Measurements from ENCODE around the gene MFSD2B. TPM values are rescaled to one million over a fixed set of nuclear protein-coding genes. Genes with fewer than 3 reads are reported as not detected.
"Not testable (repeated sequence)": the region's sequence is repeated elsewhere in the genome, so short reads cannot be mapped to it uniquely, and the experiment has no call there.

Gene MFSD2B
- total RNA-seq, 1 donor from 2014 or later = 0.34 TPM

DNA sequence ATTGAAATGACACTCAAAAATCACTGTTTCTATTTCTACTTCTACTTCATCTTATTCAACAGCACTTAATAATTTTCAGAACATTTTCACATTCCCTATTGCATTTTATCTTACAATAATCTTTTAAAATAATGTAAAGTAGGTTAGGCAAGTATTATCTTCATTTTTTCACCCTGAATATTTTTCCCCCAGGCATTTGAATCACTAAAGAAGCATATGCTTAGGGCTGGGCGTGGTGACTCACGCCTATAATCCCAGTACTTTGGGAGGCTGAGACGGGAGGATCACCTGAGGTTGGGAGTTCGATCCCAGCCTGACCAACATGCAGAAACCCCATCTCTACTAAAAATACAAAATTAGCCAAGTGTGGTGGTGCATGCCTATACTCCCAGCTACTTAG lies 30.6 kb downstream of the MFSD2B start:
- FAIRE-seq = no peak
- H3K4me3 ChIP-seq (ENCODE audit: insufficient read depth, low read depth, low read length) = no peak overlapping the region

DNA sequence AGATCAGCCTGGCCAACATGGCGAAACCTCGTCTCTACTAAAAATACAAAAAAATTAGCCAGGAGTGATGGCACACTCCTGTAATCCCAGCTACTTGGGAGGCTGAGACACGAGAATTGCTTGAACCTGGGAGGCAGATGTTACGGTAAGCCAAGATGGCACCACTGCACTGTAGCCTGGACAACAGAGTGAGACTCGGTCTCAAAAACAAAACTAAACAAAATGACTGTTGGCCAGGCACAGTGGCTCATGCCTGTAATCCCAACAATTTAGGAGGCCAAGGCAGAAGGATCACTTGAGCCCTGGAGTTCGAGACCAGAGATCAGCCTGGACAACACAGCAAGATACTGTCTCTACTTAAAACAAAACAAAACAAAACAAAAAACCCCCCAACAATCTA lies 33.2 kb downstream of the MFSD2B start:
- H4K20me1 ChIP-seq (ENCODE audit: insufficient read depth, low read length); H3K4me3 ChIP-seq (ENCODE audit: insufficient read depth, low read depth, low read length); H3K4me2 ChIP-seq (ENCODE audit: low read length); H3K4me1 Mint-ChIP-seq (ENCODE audit: low read depth, unreplicated experiment); H3K36me3 Mint-ChIP-seq (ENCODE audit: low read depth, unreplicated experiment); H3K4me1 ChIP-seq (ENCODE audit: insufficient read depth, low read length); H3K9me3 Mint-ChIP-seq (ENCODE audit: unreplicated experiment); H3K27ac Mint-ChIP-seq (ENCODE audit: unreplicated experiment); H3K4me3 Mint-ChIP-seq (ENCODE audit: unreplicated experiment); H3K9ac ChIP-seq (ENCODE audit: low read length); H3K27ac ChIP-seq (ENCODE audit: low read depth, low read length); FAIRE-seq; H3K27me3 Mint-ChIP-seq (ENCODE audit: low read depth, unreplicated experiment); H2AFZ ChIP-seq (ENCODE audit: low read depth, low read length); H3K9me3 ChIP-seq (ENCODE audit: insufficient read depth, low read depth, low read length); DNase-seq (ENCODE audit: low read depth); H3K27me3 ChIP-seq (ENCODE audit: insufficient read depth, low read length): not testable (repeated sequence)
- Histone ChIP-seq H3K36me3 (ENCODE audit: insufficient read depth, low read length) (peaks cover 10% of the 10 kb centered on the region), H3K79me2 (ENCODE audit: insufficient read depth, low read length) (peaks cover 38% of the 10 kb centered on the region)

More for the DNA sequence above, 30.6 kb downstream of the MFSD2B start:
- Histone ChIP-seq H3K36me3 (ENCODE audit: insufficient read depth, low read length) (peaks cover 10% of the 10 kb centered on the region), H4K20me1 (ENCODE audit: insufficient read depth, low read length) (peaks cover 11% of the 10 kb centered on the region), H3K79me2 (ENCODE audit: insufficient read depth, low read length) (peaks cover 37% of the 10 kb centered on the region), H3K27ac (ENCODE audit: low read depth, low read length) (no peak overlapping the region), H3K9me3 (ENCODE audit: insufficient read depth, low read depth, low read length) (no peaks in the 10 kb centered on the region), H3K4me1 (ENCODE audit: insufficient read depth, low read length) (no peaks in the 10 kb centered on the region), H3K27me3 (ENCODE audit: insufficient read depth, low read length) (no peaks in the 10 kb centered on the region), H3K9ac (ENCODE audit: low read length) (no peak overlapping the region), H3K4me2 (ENCODE audit: low read length) (no peak overlapping the region), H2AFZ (ENCODE audit: low read depth, low read length) (no peak overlapping the region)
- no peak for DNase-seq (ENCODE audit: low read depth)
- H3K9me3 Mint-ChIP-seq (ENCODE audit: unreplicated experiment) = no peaks in the 10 kb centered on the region
- TF ChIP-seq EZH2 (IDR thresholded peaks at IDR 0.05; ENCODE audit: insufficient read depth, low read length) = no peak
- TF ChIP-seq, protein P1, sequence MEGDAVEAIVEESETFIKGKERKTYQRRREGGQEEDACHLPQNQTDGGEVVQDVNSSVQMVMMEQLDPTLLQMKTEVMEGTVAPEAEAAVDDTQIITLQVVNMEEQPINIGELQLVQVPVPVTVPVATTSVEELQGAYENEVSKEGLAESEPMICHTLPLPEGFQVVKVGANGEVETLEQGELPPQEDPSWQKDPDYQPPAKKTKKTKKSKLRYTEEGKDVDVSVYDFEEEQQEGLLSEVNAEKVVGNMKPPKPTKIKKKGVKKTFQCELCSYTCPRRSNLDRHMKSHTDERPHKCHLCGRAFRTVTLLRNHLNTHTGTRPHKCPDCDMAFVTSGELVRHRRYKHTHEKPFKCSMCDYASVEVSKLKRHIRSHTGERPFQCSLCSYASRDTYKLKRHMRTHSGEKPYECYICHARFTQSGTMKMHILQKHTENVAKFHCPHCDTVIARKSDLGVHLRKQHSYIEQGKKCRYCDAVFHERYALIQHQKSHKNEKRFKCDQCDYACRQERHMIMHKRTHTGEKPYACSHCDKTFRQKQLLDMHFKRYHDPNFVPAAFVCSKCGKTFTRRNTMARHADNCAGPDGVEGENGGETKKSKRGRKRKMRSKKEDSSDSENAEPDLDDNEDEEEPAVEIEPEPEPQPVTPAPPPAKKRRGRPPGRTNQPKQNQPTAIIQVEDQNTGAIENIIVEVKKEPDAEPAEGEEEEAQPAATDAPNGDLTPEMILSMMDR (IDR thresholded peaks at IDR 0.05; ENCODE audit: insufficient read depth, low read depth, low read length) = no peak
- no peak overlapping the region for H3K27ac Mint-ChIP-seq (ENCODE audit: unreplicated experiment)
- no peaks in the 10 kb centered on the region for H3K27me3 Mint-ChIP-seq (ENCODE audit: low read depth, unreplicated experiment)
- H3K4me3 Mint-ChIP-seq (ENCODE audit: unreplicated experiment) = no peak overlapping the region
- no peaks in the 10 kb centered on the region for H3K36me3 Mint-ChIP-seq (ENCODE audit: low read depth, unreplicated experiment)
- no peaks in the 10 kb centered on the region for H3K4me1 Mint-ChIP-seq (ENCODE audit: low read depth, unreplicated experiment)

DNA sequence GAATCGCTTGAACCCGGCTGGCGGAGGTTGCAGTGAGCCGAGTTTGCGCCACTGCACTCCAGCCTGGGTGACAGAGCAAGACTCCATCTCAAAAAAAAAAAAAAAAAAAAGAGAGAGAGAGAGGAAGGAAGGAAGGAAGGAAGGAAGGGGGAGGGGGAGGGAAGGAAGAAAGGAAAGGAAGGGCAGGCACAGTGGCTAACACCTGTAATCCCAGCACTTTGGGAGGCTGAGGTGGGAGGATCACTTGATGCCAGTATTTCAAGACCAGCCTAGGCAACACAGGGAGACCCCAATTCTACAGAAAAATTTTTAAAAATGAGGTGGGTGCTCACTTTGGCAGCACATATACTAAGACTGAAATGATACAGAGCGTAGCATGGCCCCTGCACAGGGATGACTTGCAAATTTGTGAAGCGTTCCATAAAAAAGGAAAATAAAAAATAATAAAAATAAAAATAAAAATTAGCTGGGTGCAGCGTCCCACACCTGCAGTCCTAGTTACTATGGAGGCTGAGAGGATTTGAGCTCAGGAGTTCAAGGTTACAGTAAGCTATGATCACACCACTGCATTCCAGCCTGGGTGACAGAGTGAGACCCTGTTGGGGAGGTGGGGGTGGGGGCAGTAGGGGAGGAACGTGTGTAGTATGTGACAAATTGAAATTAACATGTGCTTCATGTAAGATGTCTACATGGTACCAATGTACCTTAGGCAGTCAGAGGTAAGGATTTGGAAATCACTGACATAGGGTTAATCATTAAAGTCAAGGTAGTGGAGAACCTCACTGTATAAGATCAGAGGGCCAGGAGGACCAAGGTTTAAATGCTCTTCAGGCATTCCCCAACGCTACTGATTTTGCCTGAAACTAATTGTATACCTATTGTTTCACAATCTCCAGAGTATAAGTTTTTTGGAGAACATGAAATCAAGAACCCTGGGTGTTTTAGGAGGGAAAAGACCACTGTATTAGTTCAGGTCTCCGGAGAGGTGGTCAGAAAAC lies 35.9 kb downstream of the MFSD2B start:
- TF ChIP-seq, protein P1 (IDR thresholded peaks at IDR 0.05; ENCODE audit: insufficient read depth, low read depth, low read length) = no peak
- no peak for TF ChIP-seq EZH2 (IDR thresholded peaks at IDR 0.05; ENCODE audit: insufficient read depth, low read length)
- H3K4me3 ChIP-seq (ENCODE audit: insufficient read depth, low read depth, low read length) = peak overlapping the region; percentile 94
- Mint-ChIP-seq H3K9me3 (ENCODE audit: unreplicated experiment) (no peaks in the 10 kb centered on the region), H3K4me1 (ENCODE audit: low read depth, unreplicated experiment) (peaks cover 9% of the 10 kb centered on the region), H3K4me3 (ENCODE audit: unreplicated experiment) (peak overlapping the region; percentile 100), H3K36me3 (ENCODE audit: low read depth, unreplicated experiment) (no peaks in the 10 kb centered on the region), H3K27ac (ENCODE audit: unreplicated experiment) (no peak overlapping the region), H3K27me3 (ENCODE audit: low read depth, unreplicated experiment) (no peaks in the 10 kb centered on the region)
- H3K27ac ChIP-seq (ENCODE audit: low read depth, low read length) = no peak overlapping the region
- H3K27me3 ChIP-seq (ENCODE audit: insufficient read depth, low read length) = no peaks in the 10 kb centered on the region
- peak overlapping the region; percentile 94 for H3K9ac ChIP-seq (ENCODE audit: low read length)
- H3K4me1 ChIP-seq (ENCODE audit: insufficient read depth, low read length) = peaks cover 13% of the 10 kb centered on the region
- no peaks in the 10 kb centered on the region for H3K9me3 ChIP-seq (ENCODE audit: insufficient read depth, low read depth, low read length)
- H3K36me3 ChIP-seq (ENCODE audit: insufficient read depth, low read length) = no peaks in the 10 kb centered on the region
- H4K20me1 ChIP-seq (ENCODE audit: insufficient read depth, low read length) = no peaks in the 10 kb centered on the region
- H3K79me2 ChIP-seq (ENCODE audit: insufficient read depth, low read length) = peaks cover 37% of the 10 kb centered on the region
- peak overlapping the region; percentile 92 for H3K4me2 ChIP-seq (ENCODE audit: low read length)
- H2AFZ ChIP-seq (ENCODE audit: low read depth, low read length) = no peak overlapping the region
- no peak for FAIRE-seq
- no peak for DNase-seq (ENCODE audit: low read depth)
